ENCODE results near the gene KIF5C. TPM values are rescaled to one million over a fixed set of nuclear protein-coding genes. Genes with fewer than 3 reads are reported as not detected.
A peak's percentile ranks its signal among the peaks of the same experiment; 100 is the strongest.

KIF5C gene
- total RNA-seq (0.19 TPM), polyA plus RNA-seq (1.4 TPM)
- long read RNA-seq, donor 1, result 0 reads
- long read RNA-seq, donor 2, result 0 reads
- long read RNA-seq, donor 3, result 0 reads
- long read RNA-seq, donor 4, result 0 reads
- long read RNA-seq, donor 5, result 0 reads
- long read RNA-seq, donor 6, result 0 reads
- long read RNA-seq, donor 7, result 0 reads
- long read RNA-seq, donor 8, result 0 reads
- long read RNA-seq, donor 9, result 0 reads
- long read RNA-seq, donor 10, result 0 reads

DNA sequence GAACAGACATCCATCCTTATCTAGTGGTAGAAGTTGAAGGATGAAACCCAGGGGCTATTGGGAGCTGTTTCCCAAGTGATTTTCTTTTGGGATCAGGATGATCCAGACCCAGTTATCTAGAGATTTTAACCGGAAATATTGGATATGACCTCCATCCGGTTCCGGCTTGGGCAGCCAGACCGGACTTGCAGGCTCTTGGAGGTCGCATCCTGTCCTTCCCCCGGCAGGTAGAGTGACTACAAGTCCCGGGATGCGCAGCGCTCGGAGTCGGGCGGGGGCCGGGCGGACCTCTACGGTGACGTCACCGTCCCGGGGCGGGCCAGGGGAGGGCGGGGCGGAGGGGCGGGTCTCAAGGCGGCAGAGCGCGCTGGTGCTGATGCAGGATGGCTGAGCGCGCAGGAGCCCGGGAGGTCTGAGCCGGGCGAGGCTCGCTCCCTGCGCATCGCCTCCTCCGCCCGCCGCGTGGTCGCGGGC lies at the start of gene KIF5C:
Gene KIF5C, plus strand, starts transcription at position 360 of the 474 bp plus-strand sequence. CDS start 391 bp downstream, outside the sequence.
- WGBS, result 2% methylated on average over 39 of the region's 39 CpGs
- Histone ChIP-seq H3K9me3 (ENCODE audit: control insufficient read depth in 2 of 2, insufficient read depth in 1 of 2, low read length in 1 of 2) (peaks cover 0 to 2% of the 10 kb centered on the region in 2 donors), H3K4me3 (ENCODE audit: low read length in 2 of 2) (peak within 1 kb of the TSS in 1 of 2 donors; percentile 51), H3K27me3 (ENCODE audit: control insufficient read depth in 2 of 2, insufficient read depth in 1 of 2, low read length in 1 of 2) (peaks cover 34 to 56% of the 10 kb centered on the region in 2 donors), H3K27ac (ENCODE audit: low read depth in 1 of 2, low read length in 1 of 2) (no peak within 1 kb of the TSS), H3K36me3 (ENCODE audit: control insufficient read depth in 2 of 2, insufficient read depth in 2 of 2, low read length in 1 of 2) (no peaks in the 10 kb centered on the region), H3K4me1 (ENCODE audit: control insufficient read depth in 2 of 2, insufficient read depth in 2 of 2, low read length in 2 of 2) (peaks cover 0 to 16% of the 10 kb centered on the region in 2 donors)
- peak; percentile 41 to 89 (median 76) for DNase-seq (ENCODE audit: low read depth in 6 of 9, low spot score in 9 of 9)

DNA sequence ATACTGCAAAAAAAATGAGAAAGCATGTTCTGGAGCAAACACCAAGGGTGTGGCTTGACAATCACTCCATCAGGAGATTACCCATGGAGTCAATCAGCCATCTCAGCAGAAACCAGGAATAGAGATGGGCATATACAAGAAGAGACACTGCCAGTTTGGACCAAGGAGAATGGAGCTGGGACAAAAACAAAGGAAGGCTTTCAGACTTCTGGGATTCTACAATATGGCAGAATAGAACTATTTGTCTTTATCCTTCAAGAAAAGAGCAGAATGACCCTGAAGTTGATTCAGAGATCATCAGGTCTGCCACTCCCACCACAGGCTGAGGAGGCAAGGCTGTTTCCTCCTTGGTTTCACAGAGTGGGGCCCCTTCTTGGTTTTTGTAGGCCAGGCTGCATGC lies 48.2 kb upstream of the KIF5C start:
- no peaks in the 10 kb centered on the region for H3K27me3 ChIP-seq (ENCODE audit: control insufficient read depth in 2 of 2, insufficient read depth in 1 of 2, low read length in 1 of 2)
- H3K27ac ChIP-seq (ENCODE audit: low read depth in 1 of 2, low read length in 1 of 2), result no peak overlapping the region
- no peaks in the 10 kb centered on the region for H3K9me3 ChIP-seq (ENCODE audit: control insufficient read depth in 2 of 2, insufficient read depth in 1 of 2, low read length in 1 of 2)
- no peak for DNase-seq (ENCODE audit: low read depth in 6 of 9, low spot score in 9 of 9)
- H3K36me3 ChIP-seq (ENCODE audit: control insufficient read depth in 2 of 2, insufficient read depth in 2 of 2, low read length in 1 of 2), result no peaks in the 10 kb centered on the region
- no peak overlapping the region for H3K4me3 ChIP-seq (ENCODE audit: low read length in 2 of 2)
- H3K4me1 ChIP-seq (ENCODE audit: control insufficient read depth in 2 of 2, insufficient read depth in 2 of 2, low read length in 2 of 2), result no peaks in the 10 kb centered on the region

DNA sequence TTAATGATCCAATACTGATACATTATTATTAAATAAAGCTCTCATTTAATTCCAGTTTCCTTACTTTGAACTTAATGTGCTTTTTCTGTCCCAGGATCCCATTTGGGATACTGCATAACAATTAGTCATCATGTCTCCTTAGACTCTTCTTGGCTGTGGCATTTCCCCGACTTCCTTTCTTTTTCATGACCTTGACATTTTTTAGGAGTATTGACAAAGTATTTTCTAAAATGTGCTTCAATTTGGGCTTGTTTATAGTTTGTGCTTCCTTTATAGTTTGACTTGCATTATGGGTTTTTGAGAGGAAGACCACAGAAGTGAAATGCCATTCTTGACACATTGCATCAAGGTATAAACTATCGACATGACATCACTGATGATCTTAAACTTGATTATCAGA lies 46.1 kb upstream of the KIF5C start:
- no peak overlapping the region for H3K27ac ChIP-seq (ENCODE audit: low read depth in 1 of 2, low read length in 1 of 2)
- H3K36me3 ChIP-seq (ENCODE audit: control insufficient read depth in 2 of 2, insufficient read depth in 2 of 2, low read length in 1 of 2), result no peaks in the 10 kb centered on the region
- DNase-seq (ENCODE audit: low read depth in 6 of 9, low spot score in 9 of 9), result no peak
- no peaks in the 10 kb centered on the region for H3K9me3 ChIP-seq (ENCODE audit: control insufficient read depth in 2 of 2, insufficient read depth in 1 of 2, low read length in 1 of 2)
- no peak overlapping the region for H3K4me3 ChIP-seq (ENCODE audit: low read length in 2 of 2)
- H3K4me1 ChIP-seq (ENCODE audit: control insufficient read depth in 2 of 2, insufficient read depth in 2 of 2, low read length in 2 of 2), result no peaks in the 10 kb centered on the region
- 89% methylated on average over 2 of the region's 2 CpGs for WGBS
- no peaks in the 10 kb centered on the region for H3K27me3 ChIP-seq (ENCODE audit: control insufficient read depth in 2 of 2, insufficient read depth in 1 of 2, low read length in 1 of 2)

DNA sequence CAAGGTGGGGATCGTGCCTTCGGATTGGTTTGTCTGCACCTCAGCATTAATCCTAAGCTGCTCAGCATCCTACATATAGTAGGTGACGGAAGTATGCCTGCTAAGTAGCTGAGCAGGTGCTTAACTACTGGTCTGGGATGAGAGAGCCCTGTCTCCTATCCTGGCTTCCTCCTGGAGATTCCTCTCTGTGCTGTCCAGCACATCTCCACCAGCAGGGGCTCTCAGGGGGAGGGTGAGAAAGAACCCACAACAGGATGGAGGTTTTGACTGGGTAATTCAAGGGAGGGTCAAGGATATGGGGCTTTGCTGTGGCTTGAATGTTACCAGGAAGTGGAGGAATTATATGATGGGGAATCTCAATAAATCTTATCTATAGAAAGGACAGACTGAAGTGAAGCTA lies 45.4 kb upstream of the KIF5C start:
- DNase-seq (ENCODE audit: low read depth in 6 of 9, low spot score in 9 of 9), result no peak
- no peaks in the 10 kb centered on the region for H3K4me1 ChIP-seq (ENCODE audit: control insufficient read depth in 2 of 2, insufficient read depth in 2 of 2, low read length in 2 of 2)
- H3K36me3 ChIP-seq (ENCODE audit: control insufficient read depth in 2 of 2, insufficient read depth in 2 of 2, low read length in 1 of 2), result no peaks in the 10 kb centered on the region
- WGBS, result 90% methylated on average over 3 of the region's 3 CpGs
- no peak overlapping the region for H3K27ac ChIP-seq (ENCODE audit: low read depth in 1 of 2, low read length in 1 of 2)
- H3K4me3 ChIP-seq (ENCODE audit: low read length in 2 of 2), result no peak overlapping the region
- H3K9me3 ChIP-seq (ENCODE audit: control insufficient read depth in 2 of 2, insufficient read depth in 1 of 2, low read length in 1 of 2), result no peaks in the 10 kb centered on the region
- no peaks in the 10 kb centered on the region for H3K27me3 ChIP-seq (ENCODE audit: control insufficient read depth in 2 of 2, insufficient read depth in 1 of 2, low read length in 1 of 2)

DNA sequence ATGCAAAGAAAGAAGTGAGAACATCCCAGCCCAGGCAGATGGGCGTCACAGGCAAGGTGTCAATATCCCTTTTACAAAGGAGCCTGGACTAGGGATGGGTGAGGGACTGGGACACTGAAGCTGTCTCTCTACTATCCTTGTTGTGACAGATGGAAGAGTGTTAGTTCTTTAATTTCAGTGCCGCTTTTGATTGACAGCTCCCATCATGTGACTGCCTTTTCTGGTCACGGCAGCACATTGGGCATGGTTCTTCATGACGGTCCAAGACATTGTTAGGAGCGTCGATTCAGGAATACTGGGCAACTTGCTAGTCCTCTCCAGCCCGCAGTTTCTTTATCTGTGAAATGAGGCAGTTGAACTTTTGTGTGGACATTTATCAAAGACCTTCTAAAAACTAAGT lies 42.4 kb upstream of the KIF5C start:
- Histone ChIP-seq H3K9me3 (ENCODE audit: control insufficient read depth in 2 of 2, insufficient read depth in 1 of 2, low read length in 1 of 2) (no peaks in the 10 kb centered on the region), H3K4me3 (ENCODE audit: low read length in 2 of 2) (no peak overlapping the region), H3K27me3 (ENCODE audit: control insufficient read depth in 2 of 2, insufficient read depth in 1 of 2, low read length in 1 of 2) (peaks cover 0 to 2% of the 10 kb centered on the region in 2 donors), H3K4me1 (ENCODE audit: control insufficient read depth in 2 of 2, insufficient read depth in 2 of 2, low read length in 2 of 2) (no peaks in the 10 kb centered on the region), H3K27ac (ENCODE audit: low read depth in 1 of 2, low read length in 1 of 2) (no peak overlapping the region), H3K36me3 (ENCODE audit: control insufficient read depth in 2 of 2, insufficient read depth in 2 of 2, low read length in 1 of 2) (no peaks in the 10 kb centered on the region)
- no peak for DNase-seq (ENCODE audit: low read depth in 6 of 9, low spot score in 9 of 9)
- 94% methylated on average over 7 of the region's 7 CpGs for WGBS

- no peaks in the 10 kb centered on the region for H3K9me3 ChIP-seq (ENCODE audit: control insufficient read depth in 2 of 2, insufficient read depth in 1 of 2, low read length in 1 of 2)
- no peak for DNase-seq (ENCODE audit: low read depth in 6 of 9, low spot score in 9 of 9)
Measured at GRCh38 chr2:148842050-148842449, 33.0 kb upstream of the KIF5C start.

DNA sequence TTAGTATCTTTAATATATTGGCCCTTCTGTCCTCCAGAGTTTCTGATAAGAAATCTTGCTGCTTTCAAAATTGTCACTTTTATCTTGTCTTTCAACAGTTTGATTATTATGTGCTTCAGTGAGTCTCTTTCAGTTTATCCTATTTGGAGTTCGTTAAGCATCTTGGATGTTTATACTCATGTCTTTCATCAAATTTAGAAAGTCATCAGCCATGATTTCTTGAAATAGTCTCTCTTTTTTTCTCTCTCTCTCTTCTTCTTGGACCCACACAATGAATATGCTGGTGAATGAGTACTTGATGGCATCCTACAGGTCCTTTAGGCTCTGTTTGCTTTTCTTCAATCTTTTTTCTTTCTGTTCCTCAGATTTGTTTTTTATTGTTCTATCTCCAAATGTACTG lies 26.9 kb upstream of the KIF5C start:
- no peaks in the 10 kb centered on the region for H3K9me3 ChIP-seq (ENCODE audit: control insufficient read depth in 2 of 2, insufficient read depth in 1 of 2, low read length in 1 of 2)
- no peaks in the 10 kb centered on the region for H3K4me1 ChIP-seq (ENCODE audit: control insufficient read depth in 2 of 2, insufficient read depth in 2 of 2, low read length in 2 of 2)
- H3K4me3 ChIP-seq (ENCODE audit: low read length in 2 of 2), result no peak overlapping the region
- DNase-seq (ENCODE audit: low read depth in 6 of 9, low spot score in 9 of 9), result no peak
- H3K36me3 ChIP-seq (ENCODE audit: control insufficient read depth in 2 of 2, insufficient read depth in 2 of 2, low read length in 1 of 2), result no peaks in the 10 kb centered on the region
- WGBS, result 97% methylated on average over 1 of the region's 1 CpG
- no peak overlapping the region for H3K27ac ChIP-seq (ENCODE audit: low read depth in 1 of 2, low read length in 1 of 2)
- no peaks in the 10 kb centered on the region for H3K27me3 ChIP-seq (ENCODE audit: control insufficient read depth in 2 of 2, insufficient read depth in 1 of 2, low read length in 1 of 2)

More at GRCh38 chr2:148842050-148842449, 33.0 kb upstream of the KIF5C start:
- H3K36me3 ChIP-seq (ENCODE audit: control insufficient read depth in 2 of 2, insufficient read depth in 2 of 2, low read length in 1 of 2), result no peaks in the 10 kb centered on the region
- no peak overlapping the region for H3K27ac ChIP-seq (ENCODE audit: low read depth in 1 of 2, low read length in 1 of 2)
- WGBS, result 94% methylated on average over 4 of the region's 4 CpGs
- no peak overlapping the region for H3K4me3 ChIP-seq (ENCODE audit: low read length in 2 of 2)
- no peaks in the 10 kb centered on the region for H3K27me3 ChIP-seq (ENCODE audit: control insufficient read depth in 2 of 2, insufficient read depth in 1 of 2, low read length in 1 of 2)
- no peaks in the 10 kb centered on the region for H3K4me1 ChIP-seq (ENCODE audit: control insufficient read depth in 2 of 2, insufficient read depth in 2 of 2, low read length in 2 of 2)

- WGBS, result 82% methylated on average over 2 of the region's 2 CpGs
- H3K4me3 ChIP-seq (ENCODE audit: low read length in 2 of 2), result no peak overlapping the region
- H3K4me1 ChIP-seq (ENCODE audit: control insufficient read depth in 2 of 2, insufficient read depth in 2 of 2, low read length in 2 of 2), result no peaks in the 10 kb centered on the region
- H3K27me3 ChIP-seq (ENCODE audit: control insufficient read depth in 2 of 2, insufficient read depth in 1 of 2, low read length in 1 of 2), result no peaks in the 10 kb centered on the region
- no peaks in the 10 kb centered on the region for H3K36me3 ChIP-seq (ENCODE audit: control insufficient read depth in 2 of 2, insufficient read depth in 2 of 2, low read length in 1 of 2)
- H3K9me3 ChIP-seq (ENCODE audit: control insufficient read depth in 2 of 2, insufficient read depth in 1 of 2, low read length in 1 of 2), result no peaks in the 10 kb centered on the region
- no peak overlapping the region for H3K27ac ChIP-seq (ENCODE audit: low read depth in 1 of 2, low read length in 1 of 2)
- no peak for DNase-seq (ENCODE audit: low read depth in 6 of 9, low spot score in 9 of 9)
Measured at GRCh38 chr2:148853458-148853857, 21.6 kb upstream of the KIF5C start.

GRCh38 chr2:148860037-148860436 lies 15.0 kb upstream of the KIF5C start:
- Histone ChIP-seq H3K36me3 (ENCODE audit: control insufficient read depth in 2 of 2, insufficient read depth in 2 of 2, low read length in 1 of 2) (no peaks in the 10 kb centered on the region), H3K4me1 (ENCODE audit: control insufficient read depth in 2 of 2, insufficient read depth in 2 of 2, low read length in 2 of 2) (no peaks in the 10 kb centered on the region), H3K4me3 (ENCODE audit: low read length in 2 of 2) (no peak overlapping the region), H3K27me3 (ENCODE audit: control insufficient read depth in 2 of 2, insufficient read depth in 1 of 2, low read length in 1 of 2) (no peaks in the 10 kb centered on the region), H3K9me3 (ENCODE audit: control insufficient read depth in 2 of 2, insufficient read depth in 1 of 2, low read length in 1 of 2) (no peaks in the 10 kb centered on the region), H3K27ac (ENCODE audit: low read depth in 1 of 2, low read length in 1 of 2) (no peak overlapping the region)
- 91% methylated on average over 3 of the region's 3 CpGs for WGBS
- no peak for DNase-seq (ENCODE audit: low read depth in 6 of 9, low spot score in 9 of 9)
